ENCODE measurements around the gene AMOT.

Gene AMOT

DNA sequence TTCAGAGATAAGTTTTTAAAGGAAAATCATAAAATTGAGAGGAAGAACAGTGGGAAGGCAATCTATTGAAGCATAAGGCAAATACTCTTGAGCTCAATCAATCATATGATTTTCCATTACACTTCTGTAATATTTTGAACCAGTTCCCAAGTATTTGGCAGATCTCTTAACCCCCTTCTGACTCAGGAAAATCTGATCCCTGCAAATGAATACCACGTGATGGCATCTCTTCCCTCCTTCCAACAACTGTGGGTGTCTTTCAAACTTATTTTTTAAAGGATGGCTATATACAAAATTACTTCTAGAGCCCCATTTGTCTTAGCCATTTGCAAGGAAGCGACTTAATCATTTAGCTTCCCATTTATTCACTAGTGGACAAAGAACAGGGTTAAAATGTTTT, 41.9 kb downstream of the AMOT start:
- POLR2A ChIA-PET: no interaction called here

GRCh38 chrX:112789931-112790330, 50.7 kb downstream of the AMOT start:
- ChIA-PET POLR2A (no interaction called here), CTCF (no interaction called here)
- H3K27ac ChIP-seq (ENCODE audit: extremely low read depth, low read depth, low read length): no peak overlapping the region
- no peaks in the 10 kb centered on the region for H3K4me1 ChIP-seq (ENCODE audit: control insufficient read depth, insufficient read depth, low read length)
- TF ChIP-seq HOXC10 (CRISPR knock-in tag; IDR thresholded peaks at IDR 0.05) (no peak), ZNF239 (tag by site-specific recombination; IDR thresholded peaks at IDR 0.05) (no peak)
- H3K9me3 ChIP-seq (ENCODE audit: control insufficient read depth, insufficient read depth, low read depth, low read length): no peaks in the 10 kb centered on the region
- no peak overlapping the region for H3K4me3 ChIP-seq (ENCODE audit: low read depth, low read length)
- H3K36me3 ChIP-seq (ENCODE audit: control insufficient read depth in 2 of 2, insufficient read depth in 1 of 2, low read length in 2 of 2): peaks cover 19 to 97% of the 10 kb centered on the region in 2 experiments

More for the DNA sequence above, 41.9 kb downstream of the AMOT start:
- Histone ChIP-seq H3K36me3 (ENCODE audit: control insufficient read depth in 2 of 2, insufficient read depth in 1 of 2, low read length in 2 of 2) (peaks cover 34 to 99% of the 10 kb centered on the region in 2 experiments), H3K4me3 (ENCODE audit: low read depth, low read length) (no peak overlapping the region), H3K4me1 (ENCODE audit: control insufficient read depth, insufficient read depth, low read length) (no peaks in the 10 kb centered on the region), H3K9me3 (ENCODE audit: control insufficient read depth, insufficient read depth, low read depth, low read length) (no peaks in the 10 kb centered on the region), H3K27ac (ENCODE audit: extremely low read depth, low read depth, low read length) (no peak overlapping the region)
- CTCF ChIA-PET: no interaction called here
- TF ChIP-seq GLIS2 (tag by site-specific recombination; IDR thresholded peaks at IDR 0.05): no peak
- TF ChIP-seq, protein P1, sequence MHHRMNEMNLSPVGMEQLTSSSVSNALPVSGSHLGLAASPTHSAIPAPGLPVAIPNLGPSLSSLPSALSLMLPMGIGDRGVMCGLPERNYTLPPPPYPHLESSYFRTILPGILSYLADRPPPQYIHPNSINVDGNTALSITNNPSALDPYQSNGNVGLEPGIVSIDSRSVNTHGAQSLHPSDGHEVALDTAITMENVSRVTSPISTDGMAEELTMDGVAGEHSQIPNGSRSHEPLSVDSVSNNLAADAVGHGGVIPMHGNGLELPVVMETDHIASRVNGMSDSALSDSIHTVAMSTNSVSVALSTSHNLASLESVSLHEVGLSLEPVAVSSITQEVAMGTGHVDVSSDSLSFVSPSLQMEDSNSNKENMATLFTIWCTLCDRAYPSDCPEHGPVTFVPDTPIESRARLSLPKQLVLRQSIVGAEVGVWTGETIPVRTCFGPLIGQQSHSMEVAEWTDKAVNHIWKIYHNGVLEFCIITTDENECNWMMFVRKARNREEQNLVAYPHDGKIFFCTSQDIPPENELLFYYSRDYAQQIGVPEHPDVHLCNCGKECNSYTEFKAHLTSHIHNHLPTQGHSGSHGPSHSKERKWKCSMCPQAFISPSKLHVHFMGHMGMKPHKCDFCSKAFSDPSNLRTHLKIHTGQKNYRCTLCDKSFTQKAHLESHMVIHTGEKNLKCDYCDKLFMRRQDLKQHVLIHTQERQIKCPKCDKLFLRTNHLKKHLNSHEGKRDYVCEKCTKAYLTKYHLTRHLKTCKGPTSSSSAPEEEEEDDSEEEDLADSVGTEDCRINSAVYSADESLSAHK (tag by site-specific recombination; IDR thresholded peaks at IDR 0.05): no peak
- TF ChIP-seq, protein P2, sequence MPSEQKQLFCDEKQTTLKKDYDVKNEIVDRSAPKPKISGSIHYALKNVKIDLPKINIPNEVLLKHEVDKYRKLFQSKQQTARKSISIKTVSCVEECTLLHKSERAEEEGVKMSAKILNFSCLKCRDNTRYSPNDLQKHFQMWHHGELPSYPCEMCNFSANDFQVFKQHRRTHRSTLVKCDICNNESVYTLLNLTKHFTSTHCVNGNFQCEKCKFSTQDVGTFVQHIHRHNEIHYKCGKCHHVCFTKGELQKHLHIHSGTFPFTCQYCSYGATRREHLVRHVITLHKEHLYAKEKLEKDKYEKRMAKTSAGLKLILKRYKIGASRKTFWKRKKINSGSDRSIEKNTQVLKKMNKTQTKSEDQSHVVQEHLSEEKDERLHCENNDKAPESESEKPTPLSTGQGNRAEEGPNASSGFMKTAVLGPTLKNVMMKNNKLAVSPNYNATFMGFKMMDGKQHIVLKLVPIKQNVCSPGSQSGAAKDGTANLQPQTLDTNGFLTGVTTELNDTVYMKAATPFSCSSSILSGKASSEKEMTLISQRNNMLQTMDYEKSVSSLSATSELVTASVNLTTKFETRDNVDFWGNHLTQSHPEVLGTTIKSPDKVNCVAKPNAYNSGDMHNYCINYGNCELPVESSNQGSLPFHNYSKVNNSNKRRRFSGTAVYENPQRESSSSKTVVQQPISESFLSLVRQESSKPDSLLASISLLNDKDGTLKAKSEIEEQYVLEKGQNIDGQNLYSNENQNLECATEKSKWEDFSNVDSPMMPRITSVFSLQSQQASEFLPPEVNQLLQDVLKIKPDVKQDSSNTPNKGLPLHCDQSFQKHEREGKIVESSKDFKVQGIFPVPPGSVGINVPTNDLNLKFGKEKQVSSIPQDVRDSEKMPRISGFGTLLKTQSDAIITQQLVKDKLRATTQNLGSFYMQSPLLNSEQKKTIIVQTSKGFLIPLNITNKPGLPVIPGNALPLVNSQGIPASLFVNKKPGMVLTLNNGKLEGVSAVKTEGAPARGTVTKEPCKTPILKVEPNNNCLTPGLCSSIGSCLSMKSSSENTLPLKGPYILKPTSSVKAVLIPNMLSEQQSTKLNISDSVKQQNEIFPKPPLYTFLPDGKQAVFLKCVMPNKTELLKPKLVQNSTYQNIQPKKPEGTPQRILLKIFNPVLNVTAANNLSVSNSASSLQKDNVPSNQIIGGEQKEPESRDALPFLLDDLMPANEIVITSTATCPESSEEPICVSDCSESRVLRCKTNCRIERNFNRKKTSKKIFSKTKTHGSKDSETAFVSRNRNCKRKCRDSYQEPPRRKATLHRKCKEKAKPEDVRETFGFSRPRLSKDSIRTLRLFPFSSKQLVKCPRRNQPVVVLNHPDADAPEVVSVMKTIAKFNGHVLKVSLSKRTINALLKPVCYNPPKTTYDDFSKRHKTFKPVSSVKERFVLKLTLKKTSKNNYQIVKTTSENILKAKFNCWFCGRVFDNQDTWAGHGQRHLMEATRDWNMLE (tag by site-specific recombination; conservative IDR thresholded peaks at IDR 0.05; ENCODE audit: low read depth): no peak
- no peak for TF ChIP-seq ZNF776 (tag by site-specific recombination; IDR thresholded peaks at IDR 0.05; ENCODE audit: borderline replicate concordance)
- TF ChIP-seq ZNF792 (tag by site-specific recombination; IDR thresholded peaks at IDR 0.05): no peak
- TF ChIP-seq ZNF292 (tag by site-specific recombination; IDR thresholded peaks at IDR 0.05; ENCODE audit: borderline replicate concordance, low read depth): no peak
- no peak for TF ChIP-seq KLF1 (tag by site-specific recombination; IDR thresholded peaks at IDR 0.05)
- TF ChIP-seq ZNF155 (tag by site-specific recombination; IDR thresholded peaks at IDR 0.05): no peak

DNA sequence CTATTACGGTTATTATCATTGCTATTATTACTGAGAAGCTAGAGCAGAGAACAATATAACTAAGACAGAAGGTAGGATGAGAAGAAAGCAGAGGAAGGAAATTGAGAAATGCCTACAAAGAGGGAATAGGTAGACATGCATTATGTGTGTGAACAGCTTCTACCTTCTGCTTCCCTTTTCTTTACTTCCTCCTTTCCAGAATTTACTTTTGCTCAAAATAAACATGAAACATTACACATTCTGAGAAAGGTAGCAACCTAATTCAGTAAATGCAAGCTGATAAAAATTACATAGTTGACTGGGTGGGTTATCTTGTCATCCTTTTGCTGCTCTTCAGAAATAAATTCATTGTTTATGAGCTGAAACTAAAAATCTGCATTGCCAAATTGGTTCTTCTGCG, 54.6 kb downstream of the AMOT start:
- Histone ChIP-seq H3K4me3 (ENCODE audit: low read depth, low read length) (no peak overlapping the region), H3K9me3 (ENCODE audit: control insufficient read depth, insufficient read depth, low read depth, low read length) (no peaks in the 10 kb centered on the region), H3K36me3 (ENCODE audit: control insufficient read depth in 2 of 2, insufficient read depth in 1 of 2, low read length in 2 of 2) (peaks cover 40 to 96% of the 10 kb centered on the region in 2 experiments), H3K4me1 (ENCODE audit: control insufficient read depth, insufficient read depth, low read length) (no peaks in the 10 kb centered on the region), H3K27ac (ENCODE audit: extremely low read depth, low read depth, low read length) (no peak overlapping the region)
- CTCF ChIA-PET: interaction anchor here (1.2 kb wide), 1 partner anchor 54 kb away, joined by 5 read pairs; no protein-coding TSS in a partner anchor
- POLR2A ChIA-PET: no interaction called here
- TF ChIP-seq ZNF623 (tag by site-specific recombination; IDR thresholded peaks at IDR 0.05) (no peak), ZNF311 (tag by site-specific recombination; IDR thresholded peaks at IDR 0.05; ENCODE audit: borderline replicate concordance) (no peak), ZNF768 (tag by site-specific recombination; IDR thresholded peaks at IDR 0.05) (no peak), ZNF529 (tag by site-specific recombination; IDR thresholded peaks at IDR 0.05; ENCODE audit: insufficient replicate concordance) (no peak)
